Natural killer cell (primary cell): ENCODE results near the gene BCL2L11. TPM values are rescaled to one million over a fixed set of nuclear protein-coding genes. Genes with fewer than 3 reads are reported as not detected.

Experiments used
- ATAC-seq, 3 donors: fragments of 150-1000 bp in 2 of 3; fragments of 200-7000 bp in 1 of 3; cut with Tn5 transposase; 1 replicate in 1 of 3; 2 replicates in 2 of 3; pipeline ENCODE4 v1.10.0; 2021; ENCODE audit warnings: mild to moderate bottlenecking in 2 of 3, moderate library complexity in 2 of 3
- DNase-seq, 2 donors: peaks; one replicate each; pipeline versions ENCODE4 v3.0.0 to v3.0.0-alpha.2; 2013 to 2021; ENCODE audit warnings: mixed read lengths in 1 of 2
- H3K27ac ChIP-seq: one replicate; pipeline ENCODE4 v1.5.1; 2013; ENCODE audit warnings: mild to moderate bottlenecking, low read length
- H3K27me3 ChIP-seq: one replicate; pipeline ENCODE4 v1.6.1; 2013; ENCODE audit warnings: low read length; ENCODE audit not compliant: control insufficient read depth, insufficient read depth
- H3K36me3 ChIP-seq: one replicate; pipeline ENCODE4 v1.6.1; 2013; ENCODE audit warnings: low read length; ENCODE audit not compliant: control insufficient read depth, insufficient read depth
- H3K4me1 ChIP-seq: one replicate; pipeline ENCODE4 v1.6.1; 2013; ENCODE audit warnings: low read length; ENCODE audit not compliant: control insufficient read depth, insufficient read depth
- H3K4me3 ChIP-seq: one replicate; pipeline ENCODE4 v1.5.1; 2013; ENCODE audit warnings: low read length
- H3K9me3 ChIP-seq: one replicate; pipeline ENCODE4 v1.6.1; 2013; ENCODE audit warnings: low read length; ENCODE audit not compliant: control insufficient read depth, insufficient read depth
- H3K27ac Mint-ChIP-seq, 2 donors: one replicate each; pipeline ENCODE4 v1.8.0; 2022; ENCODE audit warnings: mild to moderate bottlenecking in 2 of 2, mixed read lengths in 2 of 2, moderate library complexity in 1 of 2
- H3K27me3 Mint-ChIP-seq, 2 donors: one replicate each; pipeline ENCODE4 v1.8.0; 2022; ENCODE audit warnings: low read depth in 2 of 2, mixed read lengths in 2 of 2
- H3K36me3 Mint-ChIP-seq: one replicate; pipeline ENCODE4 v1.8.0; 2022; ENCODE audit warnings: mixed read lengths
- H3K4me1 Mint-ChIP-seq, 2 donors: one replicate each; pipeline ENCODE4 v1.8.0; 2022; ENCODE audit warnings: mixed read lengths in 2 of 2
- H3K4me3 Mint-ChIP-seq: one replicate; pipeline ENCODE4 v1.8.0; 2022; ENCODE audit warnings: mild to moderate bottlenecking, moderate library complexity, mixed read lengths
- H3K9me3 Mint-ChIP-seq, 2 donors: one replicate each; pipeline ENCODE4 v1.8.0; 2022; ENCODE audit warnings: mixed read lengths in 2 of 2
- CTCF ChIP-seq: fragments of 200-600 bp; IDR thresholded peaks from one replicate; pipeline ENCODE4 v1.8.0; 2022; ENCODE audit warnings: antibody characterized with exemption
- WGBS: methylation state at CpG from one replicate; pipeline ENCODE4 v1.1.7; 2013; ENCODE audit warnings: missing lambda C conversion rate; ENCODE audit not compliant: insufficient coverage; 5-methylcytosine and 5-hydroxymethylcytosine counted together
- intact Hi-C: fragments of 100-400 bp; cut with micrococcal nuclease; formaldehyde crosslinking; loops from one replicate; pipeline ENCODE4 v1.14.2; 2022
- total RNA-seq, 4 donors: library from RNA; stranded (reverse); fragments of 120-200 nt in 1 of 4; gene quantifications; one replicate each; pipeline versions ENCODE4 v1.2.3 to v1.2.4, GENCODE V29; 2013 to 2022

Gene BCL2L11
- total RNA-seq, 3 donors from 2014 or later (not counting 1 experiment from before 2014, with no cell fraction given): 27.4 to 56.9 (median 39.9) TPM

- Mint-ChIP-seq H3K27me3 (no peaks in the 10 kb centered on the region), H3K27ac (no peak overlapping the region), H3K36me3 (no peaks in the 10 kb centered on the region), H3K4me3 (no peak overlapping the region), H3K4me1 (peaks cover 7 to 19% of the 10 kb centered on the region in 2 donors), H3K9me3 (no peaks in the 10 kb centered on the region)
- H3K4me1 ChIP-seq: no peaks in the 10 kb centered on the region
- H3K4me3 ChIP-seq: no peak overlapping the region
- ATAC-seq (no peak), DNase-seq (no peak)
- H3K27me3 ChIP-seq: no peaks in the 10 kb centered on the region
- no peak for TF ChIP-seq CTCF
- peaks cover 5% of the 10 kb centered on the region for H3K36me3 ChIP-seq
- 98% methylated on average over 10 of the region's 10 CpGs for WGBS
- no peaks in the 10 kb centered on the region for H3K9me3 ChIP-seq
- intact Hi-C loops: no loop called here
- H3K27ac ChIP-seq: no peak overlapping the region
Measured at GRCh38 chr2:111143107-111143842, 22.6 kb downstream of the BCL2L11 start.

- no peaks in the 10 kb centered on the region for H3K9me3 ChIP-seq
- H3K4me1 Mint-ChIP-seq: peaks cover 12 to 19% of the 10 kb centered on the region in 2 donors
- no peak for TF ChIP-seq CTCF
- no peak overlapping the region for H3K27ac Mint-ChIP-seq
- H3K27me3 Mint-ChIP-seq: no peaks in the 10 kb centered on the region
- H3K4me1 ChIP-seq: no peaks in the 10 kb centered on the region
- ATAC-seq (no peak), DNase-seq (no peak)
- H3K36me3 ChIP-seq: peaks cover 5% of the 10 kb centered on the region
- no peaks in the 10 kb centered on the region for H3K36me3 Mint-ChIP-seq
- H3K9me3 Mint-ChIP-seq: no peaks in the 10 kb centered on the region
- H3K4me3 Mint-ChIP-seq: no peak overlapping the region
- H3K27ac ChIP-seq: no peak overlapping the region
- no peaks in the 10 kb centered on the region for H3K27me3 ChIP-seq
- no peak overlapping the region for H3K4me3 ChIP-seq
- intact Hi-C loops: no loop called here
- WGBS: no CpG with 5 or more reads among the region's 1 CpG
Measured at GRCh38 chr2:111143843-111144198, 23.1 kb downstream of the BCL2L11 start.

- intact Hi-C loops: no loop called here
- no peaks in the 10 kb centered on the region for H3K36me3 Mint-ChIP-seq
- DNase-seq (no peak), ATAC-seq (no peak)
- no peaks in the 10 kb centered on the region for H3K4me1 ChIP-seq
- H3K27me3 Mint-ChIP-seq: no peaks in the 10 kb centered on the region
- H3K4me3 Mint-ChIP-seq: no peak overlapping the region
- H3K27ac ChIP-seq: no peak overlapping the region
- peaks cover 18 to 19% of the 10 kb centered on the region in 2 donors for H3K4me1 Mint-ChIP-seq
- H3K4me3 ChIP-seq: no peak overlapping the region
- no peaks in the 10 kb centered on the region for H3K9me3 Mint-ChIP-seq
- 84% methylated on average over 6 of the region's 7 CpGs for WGBS
- no peaks in the 10 kb centered on the region for H3K9me3 ChIP-seq
- no peaks in the 10 kb centered on the region for H3K27me3 ChIP-seq
- peaks cover 2% of the 10 kb centered on the region for H3K36me3 ChIP-seq
- TF ChIP-seq CTCF: no peak
- no peak overlapping the region for H3K27ac Mint-ChIP-seq
Measured at GRCh38 chr2:111145103-111145760, 24.5 kb downstream of the BCL2L11 start.
